Measurements from ENCODE around the gene HOXD13.

Gene HOXD13

GRCh38 chr2:176142281-176142680 is 49.8 kb downstream of the HOXD13 start (continued):
- TF ChIP-seq ZNF707 (tag by site-specific recombination; IDR thresholded peaks at IDR 0.05): no peak
